A549 treated with GW870086 at 1 μM for 4 hours (cell line): ENCODE measurements around the gene PHTF1. TPM values are rescaled to one million over a fixed set of nuclear protein-coding genes. Genes with fewer than 3 reads are reported as not detected.

Source experiments
- total RNA-seq: library from RNA; stranded (reverse); fragments of 200-300 nt; extraction: Qiagen RNA extraction; gene quantifications from 5 replicates; pipeline ENCODE4 v1.2.3, GENCODE V29; 2022; ENCODE audit warnings: low read depth

PHTF1 gene
- total RNA-seq, result 12.5 to 14.8 TPM (median 14.3 TPM) in 5 replicates

GRCh38 chr1:113759333-113760101 lies at the start of gene PHTF1:
PHTF1 (minus strand) TSS chr1:113759486; CDS start chr1:113758703, 783 bp downstream.

Other genes with a start within 250 kb of the PHTF1 start
- gene RSBN1, start 53.0 kb upstream of the PHTF1 start, total RNA-seq, result 3.4 to 4.6 TPM (median 3.6 TPM) in 5 replicates
- gene PTPN22, start 112.2 kb upstream of the PHTF1 start, total RNA-seq, result not detected in 5 replicates
- 0.19 to 1.7 TPM (median 0.75 TPM) in 5 replicates for gene BCL2L15, start 128.1 kb upstream of the PHTF1 start, total RNA-seq
- gene AP4B1, start 145.3 kb upstream of the PHTF1 start, total RNA-seq, result 7.4 to 11.3 TPM (median 8.5 TPM) in 5 replicates
- 7.3 to 9.7 TPM (median 8.8 TPM) in 5 replicates for gene DCLRE1B, start 145.8 kb upstream of the PHTF1 start, total RNA-seq
- 12.2 to 18.9 TPM (median 15.4 TPM) in 5 replicates for gene HIPK1, start 169.8 kb upstream of the PHTF1 start, total RNA-seq
- 3.4 to 5.4 TPM (median 4.0 TPM) in 5 replicates for gene OLFML3, start 220.0 kb upstream of the PHTF1 start, total RNA-seq